ENCODE results near the gene FICD.
"Not testable (repeated sequence)": the region's sequence is repeated elsewhere in the genome, so short reads cannot be mapped to it uniquely, and the experiment has no call there.

Gene FICD

DNA sequence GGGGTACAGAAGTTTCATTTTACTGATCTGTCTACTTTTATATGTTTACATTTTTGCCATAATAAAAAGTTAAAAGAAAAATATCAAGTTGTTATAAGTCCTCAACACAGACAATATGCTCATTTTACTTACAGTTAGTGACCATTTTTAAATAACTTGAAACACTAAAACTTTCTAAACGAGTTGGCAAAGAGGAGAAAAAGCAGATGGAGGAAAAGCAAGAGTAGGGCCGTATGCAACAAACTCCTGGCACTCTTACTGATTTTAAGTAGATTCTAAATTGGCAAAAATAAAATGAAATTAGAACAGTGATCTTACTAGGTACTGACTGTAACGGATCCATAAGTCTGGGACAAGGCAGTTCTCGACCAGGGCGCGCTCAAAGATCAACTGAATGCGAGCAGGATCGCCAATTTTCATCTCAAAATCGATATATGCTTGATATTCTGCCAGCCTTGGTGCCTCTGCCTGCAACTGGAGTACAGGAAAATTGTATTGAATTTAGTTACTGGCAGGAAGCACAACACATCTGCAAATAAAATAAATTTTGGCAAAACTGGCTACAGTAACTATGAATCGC is 23.6 kb downstream of the FICD start:
- DNase-seq = no peak

DNA sequence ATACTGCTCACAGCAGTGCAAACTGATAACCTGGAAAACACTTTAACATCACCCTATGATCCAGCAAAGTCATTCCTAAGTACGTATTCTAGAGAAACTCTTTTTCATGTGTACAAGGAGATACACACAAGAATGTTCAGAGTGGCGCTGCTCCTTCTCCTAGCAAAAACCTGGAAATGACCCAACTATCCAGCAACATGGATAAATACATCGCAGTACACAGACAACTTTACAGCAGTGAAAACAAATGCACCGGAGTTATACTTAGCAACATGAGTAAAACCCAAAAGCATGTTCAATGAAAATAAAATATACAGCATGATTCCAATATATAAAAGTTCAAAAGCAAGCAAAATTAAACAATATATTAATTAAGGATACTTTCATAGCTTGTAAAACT is 27.2 kb downstream of the FICD start:
- no peak for DNase-seq

DNA sequence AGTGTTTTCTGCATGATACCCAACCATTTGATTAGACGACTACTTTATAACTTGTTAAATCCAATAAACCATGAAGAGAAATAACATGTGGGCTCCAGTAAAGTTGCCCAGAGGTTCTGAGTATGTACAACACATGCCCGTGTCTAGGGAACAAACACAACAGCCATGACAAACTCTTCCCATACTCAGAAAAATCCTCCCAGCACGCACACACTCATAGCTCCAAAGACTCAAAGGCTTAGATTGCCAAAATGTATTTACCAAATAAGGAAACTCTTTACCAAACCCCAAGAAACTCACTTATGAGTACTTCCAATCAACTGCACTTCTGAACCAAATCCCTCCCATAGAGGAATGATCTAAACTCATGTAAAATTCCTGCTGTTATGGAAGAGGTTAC is 28.6 kb downstream of the FICD start:
- no peak for DNase-seq

DNA sequence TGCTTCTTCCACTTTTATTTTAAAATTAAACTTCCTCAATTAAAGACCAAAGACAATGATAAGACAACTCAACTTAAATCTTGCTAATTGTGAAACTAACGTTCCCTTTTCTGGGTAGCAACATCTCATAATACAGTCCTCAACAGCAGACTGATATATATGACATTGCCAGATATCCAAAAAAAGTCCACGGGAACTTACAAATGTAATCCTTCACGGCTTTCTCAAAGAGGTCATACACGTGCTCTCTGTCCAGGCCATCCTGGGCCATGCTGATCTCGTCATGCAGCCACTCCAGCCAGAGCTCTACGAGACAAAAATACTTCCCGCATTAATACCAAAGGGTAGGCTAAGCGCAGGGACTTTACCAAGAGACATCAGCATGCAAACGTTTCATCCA is 32.6 kb downstream of the FICD start:
- no peak for DNase-seq

GRCh38 chr12:108548954-108549521 is 34.0 kb downstream of the FICD start:
- no peak for DNase-seq

DNA sequence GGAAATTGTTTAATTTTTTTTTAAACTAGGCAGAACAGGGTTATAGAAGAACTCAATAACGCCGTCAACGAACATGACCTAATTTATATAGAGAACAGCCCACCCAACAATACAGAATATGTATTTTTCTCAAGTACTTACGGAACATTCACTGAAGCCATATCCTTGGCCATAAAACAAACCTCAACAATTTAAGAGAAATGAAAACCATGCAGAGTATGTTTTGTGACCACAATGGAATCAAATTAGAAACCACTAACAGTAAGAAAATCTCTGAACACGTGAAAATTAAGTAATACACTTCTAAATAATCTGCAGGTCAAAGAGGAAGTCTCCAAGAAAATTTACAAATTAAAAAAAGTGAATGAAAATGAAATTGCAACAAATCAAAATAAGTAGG is 36.5 kb downstream of the FICD start:
- DNase-seq = no peak

GRCh38 chr12:108553799-108554198 is 38.7 kb downstream of the FICD start:
- no peak for DNase-seq

DNA sequence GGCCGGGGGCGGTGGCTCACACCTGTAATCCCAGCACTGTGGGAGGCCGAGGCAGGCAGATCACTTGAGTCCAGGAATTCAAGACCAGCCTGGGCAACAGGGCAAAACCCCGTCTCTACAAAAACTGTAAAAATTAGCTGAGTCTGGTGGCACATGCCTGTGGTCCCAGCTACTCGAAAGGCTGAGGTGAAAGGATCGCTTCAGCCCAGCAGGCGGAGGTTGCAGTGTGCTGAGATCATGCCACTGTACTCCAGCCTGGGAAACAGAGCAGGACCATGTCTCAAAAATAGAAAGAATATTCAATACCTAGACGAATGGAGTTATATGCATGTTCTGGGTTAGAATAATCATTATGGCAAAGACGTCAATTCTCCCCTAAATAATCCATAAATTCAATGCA is 40.3 kb downstream of the FICD start:
- DNase-seq = not testable (repeated sequence)

DNA sequence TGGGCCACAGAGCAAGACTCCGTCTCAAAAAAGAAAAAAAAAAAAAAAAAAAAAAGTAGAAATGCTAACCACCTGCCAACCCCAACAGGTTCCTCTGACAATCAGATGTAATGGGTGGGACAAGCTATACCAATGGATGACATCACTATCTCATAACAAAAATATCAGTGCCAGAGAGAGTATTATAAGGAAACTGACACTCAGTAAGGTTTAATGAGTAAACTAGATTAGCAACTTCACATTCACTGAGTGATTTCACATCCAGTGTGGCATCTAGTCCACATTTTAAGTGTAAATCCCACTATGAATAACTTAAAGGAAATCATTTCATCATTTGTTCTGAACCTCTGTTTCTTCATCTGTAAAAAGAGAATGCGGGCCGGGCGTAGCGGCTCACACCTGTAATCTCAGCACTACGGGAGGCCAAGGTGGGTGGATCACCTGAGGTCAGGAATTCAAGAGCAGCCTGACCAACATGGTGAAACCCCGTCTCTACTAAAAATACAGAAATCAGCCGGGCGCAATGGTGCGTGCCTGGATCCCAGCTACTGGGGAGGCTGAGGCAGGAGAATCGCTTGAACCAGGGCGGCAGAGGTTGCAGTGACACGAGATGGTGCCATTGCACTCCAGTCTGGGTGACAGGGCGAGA is 44.1 kb downstream of the FICD start:
- DNase-seq = no peak

GRCh38 chr12:108559748-108560147 is 44.7 kb downstream of the FICD start:
- no peak for DNase-seq

- no peak for DNase-seq
These were observed 45.2 kb downstream of the FICD start for GRCh38 chr12:108560321-108560721.

- peak; percentile 90 for DNase-seq
These were observed 46.0 kb downstream of the FICD start, which contains the start of gene SART3 for GRCh38 chr12:108560752-108561719. TSS of gene SART3 (minus strand) at chr12:108561173. CDS start at chr12:108561154, 19 bp downstream.

GRCh38 chr12:108561852-108562347 is 46.8 kb downstream of the FICD start:
- no peak for DNase-seq

GRCh38 chr12:108562348-108563135 is 47.5 kb downstream of the FICD start, which contains the start of gene ISCU:
TSS of gene ISCU (plus strand) at chr12:108562596. CDS start at chr12:108562623, 27 bp downstream.
- peak; percentile 92 for DNase-seq

- DNase-seq = peak; percentile 54
These were observed 48.2 kb downstream of the FICD start for GRCh38 chr12:108563136-108563803.

GRCh38 chr12:108563804-108564151 is 48.7 kb downstream of the FICD start:
- no peak for DNase-seq

GRCh38 chr12:108564724-108565123 is 49.6 kb downstream of the FICD start:
- DNase-seq = no peak

GRCh38 chr12:108565146-108565545 is 50.1 kb downstream of the FICD start:
- no peak for DNase-seq

GRCh38 chr12:108565976-108566375 is 50.9 kb downstream of the FICD start:
- no peak for DNase-seq

DNA sequence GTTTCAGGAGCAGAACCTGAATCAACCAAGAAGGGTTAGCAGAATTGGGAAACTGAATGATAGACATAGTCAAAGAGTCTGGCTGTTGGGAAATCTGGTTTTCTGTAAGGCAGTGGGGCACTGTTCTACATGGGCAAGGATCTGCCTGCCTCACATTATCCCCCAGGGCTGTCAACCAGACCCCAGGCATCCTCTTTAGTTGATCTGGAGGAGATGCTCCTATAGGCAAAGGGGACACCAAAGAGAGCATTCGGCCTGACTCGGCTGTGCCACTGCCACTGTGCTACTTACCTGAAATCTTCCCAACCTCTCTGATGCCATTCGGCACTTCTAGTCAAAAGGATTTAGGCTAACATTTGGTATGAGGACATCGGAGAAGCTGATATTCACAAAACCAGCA is 51.4 kb downstream of the FICD start:
- DNase-seq = no peak
